ENCODE data around the gene OLIG2.

Gene OLIG2

GRCh38 chr21:33020558-33021100 lies 5.1 kb upstream of the OLIG2 start:
- DNase-seq: no peak

GRCh38 chr21:33021150-33021549 lies 4.6 kb upstream of the OLIG2 start:
- no peak for DNase-seq

- DNase-seq: no peak
Measured at GRCh38 chr21:33021667-33022066, 4.1 kb upstream of the OLIG2 start.

- no peak for DNase-seq
Measured at GRCh38 chr21:33022489-33022827, 3.3 kb upstream of the OLIG2 start.

GRCh38 chr21:33022828-33023573 lies 2.7 kb upstream of the OLIG2 start:
- DNase-seq: no peak

GRCh38 chr21:33023574-33024200 lies 2.0 kb upstream of the OLIG2 start:
- DNase-seq: peak; percentile 43

GRCh38 chr21:33024201-33025103 lies 1.3 kb upstream of the OLIG2 start:
- peak; percentile 26 for DNase-seq

GRCh38 chr21:33025106-33025488 lies 638 bp upstream of the OLIG2 start:
- peak; percentile 23 for DNase-seq

- no peak for DNase-seq
Measured at GRCh38 chr21:33026443-33026858, 716 bp downstream of the OLIG2 start.

GRCh38 chr21:33026878-33027400 lies 1.2 kb downstream of the OLIG2 start:
- DNase-seq: peak; percentile 29

GRCh38 chr21:33027401-33028286 lies 1.9 kb downstream of the OLIG2 start:
- peak; percentile 37 for DNase-seq

- no peak for DNase-seq
Measured at GRCh38 chr21:33028287-33028670, 2.5 kb downstream of the OLIG2 start.

GRCh38 chr21:33028773-33029384 lies 3.1 kb downstream of the OLIG2 start:
- peak; percentile 61 for DNase-seq

GRCh38 chr21:33029385-33029921 lies 3.7 kb downstream of the OLIG2 start:
- no peak for DNase-seq

GRCh38 chr21:33029975-33030461 lies 4.3 kb downstream of the OLIG2 start:
- no peak for DNase-seq

GRCh38 chr21:33030633-33031032 lies 4.9 kb downstream of the OLIG2 start:
- DNase-seq: no peak

GRCh38 chr21:33031152-33031911 lies 5.6 kb downstream of the OLIG2 start:
- no peak for DNase-seq

- DNase-seq: no peak
Measured at GRCh38 chr21:33032434-33033047, 6.8 kb downstream of the OLIG2 start.

- DNase-seq: no peak
Measured at GRCh38 chr21:33033094-33033951, 7.6 kb downstream of the OLIG2 start.
